NCI-H187 treated with DMSO at 0.1 percent for 48 hours (cell line): ENCODE data around the gene EYA2.

Source experiments
- DNase-seq: peaks from one replicate; lab custom pipeline; 2025; lab: John Stamatoyannopoulos, UW

The EYA2 gene

GRCh38 chr20:47111576-47111975 is 216.9 kb downstream of the EYA2 start:
- DNase-seq: no peak

GRCh38 chr20:47113362-47114109 is 218.9 kb downstream of the EYA2 start:
- DNase-seq: no peak

DNA sequence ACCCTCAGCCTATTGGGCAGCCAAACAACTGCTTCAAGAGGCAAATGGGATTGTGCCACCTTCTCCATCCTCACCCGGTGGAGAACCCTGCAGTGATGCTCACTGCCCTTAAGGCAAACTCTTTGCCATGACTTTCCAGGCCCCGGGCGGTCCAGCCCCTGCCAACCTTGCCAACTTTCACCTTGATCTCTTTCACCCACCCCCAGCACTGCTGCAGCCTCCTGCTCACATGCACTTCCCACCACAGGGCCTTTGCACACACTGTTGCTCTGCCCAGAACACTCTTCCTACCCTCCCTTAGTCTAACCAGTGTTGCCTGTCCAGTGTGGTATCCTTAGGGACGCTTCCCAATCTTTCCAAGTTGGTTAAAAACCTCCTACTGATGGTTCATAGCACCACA is 221.1 kb downstream of the EYA2 start:
- DNase-seq: no peak

GRCh38 chr20:47117371-47117770 is 222.7 kb downstream of the EYA2 start:
- no peak for DNase-seq

GRCh38 chr20:47117773-47118172 is 223.1 kb downstream of the EYA2 start:
- no peak for DNase-seq

DNA sequence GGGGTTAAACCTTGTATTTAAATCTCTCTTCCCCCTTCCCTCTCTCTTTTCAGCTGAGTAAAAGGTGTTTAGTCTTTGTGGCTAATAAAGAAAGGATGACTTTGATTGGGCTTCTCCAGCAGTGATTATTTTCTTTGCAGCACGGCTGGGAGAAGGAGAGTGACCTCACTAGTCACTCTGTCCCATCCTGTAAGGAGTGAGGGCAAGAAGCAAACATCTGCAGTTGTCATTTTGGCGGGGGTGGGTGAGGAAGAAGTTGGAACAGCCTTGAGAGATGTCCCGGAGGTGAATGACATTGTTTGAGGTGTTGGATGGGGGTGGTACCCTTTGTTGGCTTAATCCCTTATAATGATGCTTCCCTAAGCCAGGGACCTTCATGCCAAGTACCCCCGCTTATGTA is 223.6 kb downstream of the EYA2 start:
- no peak for DNase-seq

GRCh38 chr20:47118641-47119040 is 224.0 kb downstream of the EYA2 start:
- no peak for DNase-seq

GRCh38 chr20:47120346-47120936 is 225.8 kb downstream of the EYA2 start:
- DNase-seq: no peak

- DNase-seq: no peak
These were observed 227.9 kb downstream of the EYA2 start for GRCh38 chr20:47122560-47122959.

GRCh38 chr20:47124181-47124717 is 229.6 kb downstream of the EYA2 start:
- no peak for DNase-seq

DNA sequence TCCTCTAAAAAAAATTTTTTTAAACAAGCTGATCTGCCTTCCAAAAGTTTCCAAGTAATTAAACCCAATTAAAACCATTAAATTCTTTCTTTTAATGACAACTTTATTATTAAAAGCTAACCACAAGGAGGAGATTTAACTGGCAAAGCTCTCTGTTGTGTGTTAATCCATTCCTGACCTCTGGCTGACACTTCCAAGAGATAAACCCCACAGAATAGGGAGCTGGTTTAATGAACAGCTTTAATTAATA is 230.8 kb downstream of the EYA2 start:
- DNase-seq: no peak

GRCh38 chr20:47125758-47126591 is 231.3 kb downstream of the EYA2 start:
- DNase-seq: no peak

GRCh38 chr20:47126709-47127108 is 232.1 kb downstream of the EYA2 start:
- no peak for DNase-seq

GRCh38 chr20:47127546-47127945 is 232.9 kb downstream of the EYA2 start:
- DNase-seq: no peak

DNA sequence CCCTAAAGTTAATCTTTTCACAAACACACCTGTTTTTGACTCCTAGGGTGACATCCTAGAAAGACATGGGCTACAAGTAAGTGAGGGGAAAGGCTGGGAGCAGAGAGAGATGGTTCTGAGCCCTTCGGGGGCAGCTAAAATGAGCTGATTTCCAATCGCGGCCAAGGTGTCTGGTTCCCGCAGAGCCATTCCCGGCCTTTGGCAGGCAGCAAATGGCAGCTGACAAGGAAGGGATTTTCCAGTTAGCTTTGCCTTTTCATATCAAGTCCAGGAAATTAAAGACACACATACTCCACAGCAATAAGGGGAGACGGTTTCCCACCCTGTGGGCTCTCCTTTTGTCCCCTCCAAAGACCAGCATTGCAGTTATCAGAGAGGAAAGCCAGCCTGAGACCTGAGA is 233.4 kb downstream of the EYA2 start:
- no peak for DNase-seq

- no peak for DNase-seq
These were observed 234.7 kb downstream of the EYA2 start for GRCh38 chr20:47129306-47129705.

DNA sequence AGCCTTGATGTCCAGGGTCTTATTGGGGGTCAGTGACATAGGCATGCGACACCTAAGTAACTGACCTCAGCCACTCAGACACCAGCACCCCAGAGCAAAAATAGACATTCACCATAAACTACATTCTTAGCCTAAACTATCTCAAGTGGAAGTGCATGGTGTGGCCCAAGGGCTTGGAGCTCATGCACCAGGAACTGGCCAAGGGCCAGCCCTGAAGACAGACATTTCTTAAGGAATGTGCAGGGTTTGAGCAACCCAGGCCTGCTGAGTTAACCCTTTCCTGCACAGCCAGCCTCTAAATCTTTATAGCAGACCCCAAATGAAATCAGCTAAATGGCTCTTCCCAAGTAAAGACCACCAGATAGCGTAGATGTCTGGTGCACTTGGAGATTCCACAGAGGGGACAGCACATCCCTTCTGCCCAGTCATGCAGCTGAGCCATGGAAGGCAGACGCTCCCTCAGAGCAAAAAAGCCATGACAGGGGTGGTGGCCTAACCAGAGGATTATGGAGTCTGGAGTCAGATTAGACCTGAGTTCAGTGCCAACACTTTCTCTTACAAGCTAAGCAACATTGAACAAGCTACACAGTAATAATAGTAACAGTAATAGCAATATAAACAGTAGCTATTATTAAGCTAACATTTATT is 239.3 kb downstream of the EYA2 start:
- no peak for DNase-seq

DNA sequence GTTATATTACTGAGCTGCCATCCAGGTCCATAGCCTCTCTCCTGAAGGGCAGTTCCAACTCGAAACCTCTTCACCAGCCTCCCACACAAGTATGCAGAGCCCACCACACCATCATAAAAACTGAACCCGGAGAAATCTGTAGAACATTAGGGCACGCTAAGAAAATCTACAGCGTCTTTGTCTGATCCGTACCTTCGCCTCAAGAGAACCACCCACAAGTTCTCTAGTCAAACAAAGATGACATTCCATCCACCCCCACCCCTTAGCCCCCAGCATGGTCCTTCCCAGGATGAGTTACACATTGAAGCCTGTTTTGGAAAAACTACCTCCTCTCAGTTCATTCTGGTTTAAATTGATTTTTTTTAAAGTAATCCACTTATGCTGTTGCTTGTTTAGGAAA is 242.1 kb downstream of the EYA2 start:
- DNase-seq: no peak

GRCh38 chr20:47137231-47137870 is 242.7 kb downstream of the EYA2 start:
- no peak for DNase-seq

- DNase-seq: no peak
These were observed 245.4 kb downstream of the EYA2 start for GRCh38 chr20:47139934-47140535.

- DNase-seq: no peak
These were observed 246.8 kb downstream of the EYA2 start for GRCh38 chr20:47141350-47141921.
